Esophagus squamous epithelium (tissue), 5 donors: ENCODE data around the gene DLEC1. TPM values are rescaled to one million over a fixed set of nuclear protein-coding genes. Genes with fewer than 3 reads are reported as not detected.

Experiments used
- DNase-seq: peaks from one replicate; lab custom pipeline; 2025; lab: John Stamatoyannopoulos, UW
- H3K27ac ChIP-seq, 4 donors: fragments of 200-600 bp; sonication (generic); one replicate each; pipeline ENCODE4 v1.5.1; 2016 to 2019; ENCODE audit warnings: mild to moderate bottlenecking in 1 of 4
- H3K27me3 ChIP-seq, 4 donors: fragments of 200-600 bp; sonication (generic); 1 replicate in 3 of 4; 2 replicates in 1 of 4; pipeline versions ENCODE4 v1.5.1 to v1.6.0; 2017 to 2021; ENCODE audit warnings: antibody characterized with exemption in 1 of 4
- H3K36me3 ChIP-seq, 3 donors: fragments of 200-600 bp; sonication (generic); one replicate each; pipeline ENCODE4 v1.5.1; 2016 to 2019
- H3K4me1 ChIP-seq, 3 donors: fragments of 200-600 bp; sonication (generic); one replicate each; pipeline ENCODE4 v1.5.1; 2017 to 2019
- H3K4me3 ChIP-seq, 4 donors: fragments of 200-600 bp; sonication (generic); 1 replicate in 3 of 4; 2 replicates in 1 of 4; pipeline ENCODE4 v1.5.1; 2016 to 2019; ENCODE audit warnings: mild to moderate bottlenecking in 2 of 4, moderate library complexity in 1 of 4
- H3K9me3 ChIP-seq, 3 donors: fragments of 200-600 bp; sonication (generic); one replicate each; pipeline ENCODE4 v1.5.1; 2016 to 2019
- POLR2A ChIP-seq, 4 donors: fragments of 450-650 bp; IDR thresholded peaks; one replicate each; pipeline ENCODE4 v1.6.1; 2017; ENCODE audit warnings: antibody characterized with exemption in 4 of 4, mild to moderate bottlenecking in 4 of 4, moderate library complexity in 3 of 4
- WGBS, 2 donors: methylation state at CpG; one replicate each; pipeline ENCODE4 v1.1.5; 2018; 5-methylcytosine and 5-hydroxymethylcytosine counted together
- intact Hi-C: fragments of 100-400 bp; cut with DNase I; formaldehyde crosslinking; loops from one replicate; pipeline ENCODE4 v1.15.0; 2022
- total RNA-seq, 4 donors: library from RNA; depleted of rRNA; stranded (reverse); fragments of >200 nt; gene quantifications; one replicate each; pipeline ENCODE4 v1.1.0, GENCODE V29; 2016
- TF ChIP-seq, protein P1 (sequence below), 6 experiments: fragments of 450-650 bp in 4 of 6; fragments of 200-600 bp in 2 of 6; sonication (generic) in 2 of 6; IDR thresholded peaks; one replicate each; pipeline ENCODE4 v1.5.1; 2016 to 2019; ENCODE audit warnings: antibody characterized with exemption in 6 of 6, mild to moderate bottlenecking in 4 of 6, moderate library complexity in 4 of 6
- donor health status: DM: yes; HTN: yes; CAD: no.

Gene DLEC1
- total RNA-seq, 4 donors from 2014 or later, result 0.19 TPM; not detected in 3

DNA sequence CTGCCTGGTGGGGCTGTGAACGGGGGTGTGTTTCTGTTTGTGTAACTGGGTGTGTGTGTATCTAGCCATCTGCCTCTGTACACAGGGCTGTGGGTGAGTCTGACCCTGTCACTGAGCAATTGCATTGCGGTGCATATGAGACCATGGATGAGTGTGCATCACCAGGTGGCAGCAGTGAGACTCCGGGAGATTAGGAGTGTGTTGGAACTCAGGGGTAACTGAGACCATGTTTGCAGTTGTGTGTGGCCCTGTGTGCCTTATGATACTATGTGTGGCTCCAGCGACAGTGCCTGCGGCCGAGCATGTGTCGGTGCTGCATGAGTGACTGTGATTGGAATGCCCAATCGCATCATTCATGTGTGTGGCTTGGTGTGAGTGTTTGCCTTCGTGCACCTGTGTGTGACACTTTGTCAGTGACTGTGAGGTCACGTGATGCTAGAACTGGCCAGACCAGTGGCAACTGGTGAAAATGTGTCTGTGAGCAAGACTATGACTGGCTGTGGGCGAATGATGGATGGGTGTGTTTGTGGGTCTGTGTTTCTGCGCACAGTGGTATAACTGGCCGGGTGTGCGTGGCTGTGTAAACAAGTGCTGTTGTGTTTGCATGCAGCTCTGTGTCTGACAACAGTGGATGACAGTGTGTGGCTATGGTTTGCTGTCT lies 34.5 kb upstream of the DLEC1 start:
- H3K27ac ChIP-seq, result peak overlapping the region in 2 of 4 donors; percentile 55 to 66
- H3K36me3 ChIP-seq, result peaks cover 5 to 75% (median 5%) of the 10 kb centered on the region in 3 donors
- WGBS, 2 donors, result 38 to 58% methylated on average over 5 to 7 of the region's 14 CpGs
- H3K4me3 ChIP-seq, result no peak overlapping the region
- no peaks in the 10 kb centered on the region for H3K27me3 ChIP-seq
- DNase-seq, result no peak
- no peaks in the 10 kb centered on the region for H3K9me3 ChIP-seq
- TF ChIP-seq POLR2A (IDR thresholded peaks at IDR 0.05), result no peak
- TF ChIP-seq, protein P1, sequence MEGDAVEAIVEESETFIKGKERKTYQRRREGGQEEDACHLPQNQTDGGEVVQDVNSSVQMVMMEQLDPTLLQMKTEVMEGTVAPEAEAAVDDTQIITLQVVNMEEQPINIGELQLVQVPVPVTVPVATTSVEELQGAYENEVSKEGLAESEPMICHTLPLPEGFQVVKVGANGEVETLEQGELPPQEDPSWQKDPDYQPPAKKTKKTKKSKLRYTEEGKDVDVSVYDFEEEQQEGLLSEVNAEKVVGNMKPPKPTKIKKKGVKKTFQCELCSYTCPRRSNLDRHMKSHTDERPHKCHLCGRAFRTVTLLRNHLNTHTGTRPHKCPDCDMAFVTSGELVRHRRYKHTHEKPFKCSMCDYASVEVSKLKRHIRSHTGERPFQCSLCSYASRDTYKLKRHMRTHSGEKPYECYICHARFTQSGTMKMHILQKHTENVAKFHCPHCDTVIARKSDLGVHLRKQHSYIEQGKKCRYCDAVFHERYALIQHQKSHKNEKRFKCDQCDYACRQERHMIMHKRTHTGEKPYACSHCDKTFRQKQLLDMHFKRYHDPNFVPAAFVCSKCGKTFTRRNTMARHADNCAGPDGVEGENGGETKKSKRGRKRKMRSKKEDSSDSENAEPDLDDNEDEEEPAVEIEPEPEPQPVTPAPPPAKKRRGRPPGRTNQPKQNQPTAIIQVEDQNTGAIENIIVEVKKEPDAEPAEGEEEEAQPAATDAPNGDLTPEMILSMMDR (IDR thresholded peaks at IDR 0.05), result peak in 5 of 6 experiments; percentile 44 to 79 (median 67)
- peaks cover 5 to 31% (median 9%) of the 10 kb centered on the region in 3 donors for H3K4me1 ChIP-seq
- intact Hi-C loops, result no loop called here

DNA sequence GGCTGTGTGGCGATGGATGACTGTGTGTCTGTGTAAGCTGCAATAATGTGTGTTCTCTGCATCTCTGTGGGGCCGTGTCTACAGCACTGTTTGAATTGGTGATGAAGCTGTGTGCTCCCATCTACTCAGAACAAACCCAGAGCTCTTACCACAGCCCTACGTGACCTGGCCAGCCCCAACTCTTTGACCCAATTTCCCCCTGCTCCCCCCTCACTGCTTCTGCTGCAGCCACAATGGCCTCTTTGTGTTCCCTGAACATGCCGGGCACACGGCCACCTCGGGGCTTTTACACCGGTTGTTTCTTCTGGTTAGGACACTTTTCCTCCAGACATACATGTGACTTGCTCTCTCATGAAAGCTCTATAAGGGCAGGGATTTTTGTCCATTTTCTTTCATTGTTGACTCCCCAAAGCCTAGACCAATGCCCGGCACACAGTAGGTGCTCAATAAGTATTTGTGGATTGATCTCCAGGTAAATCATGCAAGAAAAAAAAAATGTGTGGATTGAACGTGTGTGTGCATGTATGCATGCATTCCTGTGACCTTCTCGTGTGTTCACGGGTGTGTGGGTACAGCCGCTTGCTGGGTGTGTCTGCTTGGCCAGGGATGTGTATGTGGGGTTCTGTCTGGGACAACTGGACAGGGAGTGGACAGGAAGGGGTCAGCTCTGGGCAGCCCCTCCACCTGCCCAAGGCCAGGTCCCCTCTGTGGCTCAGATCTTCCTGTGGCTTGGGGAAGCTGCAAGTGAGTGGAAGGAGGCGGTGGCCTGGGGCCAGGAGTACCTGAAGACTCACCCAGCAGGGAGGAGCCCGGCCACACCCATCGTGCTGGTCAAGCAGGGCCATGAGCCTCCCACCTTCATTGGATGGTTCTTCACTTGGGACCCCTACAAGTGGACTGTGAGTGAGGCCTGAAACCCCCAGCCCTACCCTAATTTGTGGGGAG lies 33.7 kb upstream of the DLEC1 start:
- Histone ChIP-seq H3K4me1 (peaks cover 5 to 31% (median 9%) of the 10 kb centered on the region in 3 donors), H3K27ac (peak overlapping the region in 2 of 4 donors; percentile 55 to 66), H3K36me3 (peaks cover 5 to 78% (median 5%) of the 10 kb centered on the region in 3 donors), H3K27me3 (no peaks in the 10 kb centered on the region), H3K4me3 (no peak overlapping the region), H3K9me3 (no peaks in the 10 kb centered on the region)
- intact Hi-C loops, result no loop called here
- WGBS, 2 donors, result 55 to 56% methylated on average over 13 to 14 of the region's 15 CpGs
- TF ChIP-seq, protein P1 (IDR thresholded peaks at IDR 0.05), result no peak
- no peak for TF ChIP-seq POLR2A (IDR thresholded peaks at IDR 0.05)
- DNase-seq, result no peak

DNA sequence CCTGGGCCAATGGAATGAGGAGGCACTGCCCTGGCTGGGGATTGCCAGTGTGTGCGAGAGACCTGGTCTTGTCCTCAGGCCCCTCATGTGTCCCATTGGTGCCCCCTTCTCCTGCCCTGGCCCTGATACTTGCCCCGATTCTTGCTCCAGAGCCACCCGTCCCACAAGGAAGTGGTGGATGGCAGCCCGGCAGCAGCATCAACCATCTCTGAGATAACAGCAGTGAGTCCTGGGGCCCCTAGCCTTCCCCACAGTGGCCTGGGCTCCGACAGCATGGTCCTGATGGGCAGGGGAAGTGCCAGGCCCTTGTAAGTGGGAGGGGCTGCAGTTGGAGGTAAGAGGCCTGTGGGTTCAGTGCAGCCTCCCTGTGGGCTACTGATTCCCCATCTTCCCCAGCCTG lies 33.0 kb upstream of the DLEC1 start:
- TF ChIP-seq POLR2A (IDR thresholded peaks at IDR 0.05), result no peak
- TF ChIP-seq, protein P1 (IDR thresholded peaks at IDR 0.05), result no peak
- Histone ChIP-seq H3K9me3 (no peaks in the 10 kb centered on the region), H3K4me3 (no peak overlapping the region), H3K27ac (peak overlapping the region in 1 of 4 donors; percentile 36), H3K36me3 (peaks cover 5 to 78% (median 5%) of the 10 kb centered on the region in 3 donors), H3K27me3 (no peaks in the 10 kb centered on the region), H3K4me1 (peaks cover 5 to 31% (median 9%) of the 10 kb centered on the region in 3 donors)
- DNase-seq, result no peak
- whole genome bisulfite sequencing, 2 donors, result 100% methylated on average over 1 of the region's 5 CpGs; no CpG with 5 or more reads in 1 of the 2 donors
- intact Hi-C loops, result no loop called here

DNA sequence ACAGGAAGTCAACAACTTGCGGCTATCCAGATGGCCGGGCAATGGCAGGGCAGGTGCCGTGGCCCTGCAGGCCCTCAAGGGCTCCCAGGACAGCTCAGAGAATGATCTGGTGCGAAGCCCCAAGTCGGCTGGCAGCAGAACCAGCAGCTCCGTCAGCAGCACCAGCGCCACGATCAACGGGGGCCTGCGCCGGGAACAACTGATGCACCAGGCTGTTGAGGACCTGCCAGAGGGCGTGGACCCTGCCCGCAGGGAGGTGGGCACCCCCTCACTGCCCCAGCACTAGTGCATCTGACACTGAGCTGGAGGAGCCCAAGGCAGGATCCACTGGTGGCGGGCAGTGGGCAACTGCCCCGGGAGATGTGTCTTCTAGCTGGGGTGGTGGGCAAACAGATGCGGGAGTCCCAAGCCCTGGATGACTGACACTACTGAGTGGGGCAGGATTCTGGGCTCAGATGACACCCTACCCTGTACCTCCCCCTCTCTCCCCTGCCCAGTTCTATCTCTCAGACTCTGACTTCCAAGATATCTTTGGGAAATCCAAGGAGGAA lies 32.5 kb upstream of the DLEC1 start:
- intact Hi-C loops, result no loop called here
- TF ChIP-seq, protein P1 (IDR thresholded peaks at IDR 0.05), result no peak
- no peak for TF ChIP-seq POLR2A (IDR thresholded peaks at IDR 0.05)
- DNase-seq, result no peak
- H3K27ac ChIP-seq, result peak overlapping the region in 1 of 4 donors; percentile 36
- no peaks in the 10 kb centered on the region for H3K9me3 ChIP-seq
- peaks cover 5 to 31% (median 9%) of the 10 kb centered on the region in 3 donors for H3K4me1 ChIP-seq
- peaks cover 5 to 78% (median 5%) of the 10 kb centered on the region in 3 donors for H3K36me3 ChIP-seq
- no peak overlapping the region for H3K4me3 ChIP-seq
- WGBS, 2 donors, result 93 to 100% methylated on average over 1 to 2 of the region's 16 CpGs
- H3K27me3 ChIP-seq, result no peaks in the 10 kb centered on the region
